MCF 10A (cell line): ENCODE data around the gene HCAR2. TPM values are rescaled to one million over a fixed set of nuclear protein-coding genes. Genes with fewer than 3 reads are reported as not detected.
A peak's percentile ranks its signal among the peaks of the same experiment; 100 is the strongest.
"Not testable (repeated sequence)": the region's sequence is repeated elsewhere in the genome, so short reads cannot be mapped to it uniquely, and the experiment has no call there.

Source experiments
- BruUV-seq: library from RNA; stranded (reverse); fragments of 400-500 nt; replicated peaks from 2 replicates; lab custom pipeline; 2021; lab: Mats Ljungman, UMichigan
- CTCF ChIA-PET: fragments of 300-600 bp; sonication (Branson Sonifier 250); formaldehyde crosslinking; extraction: SDS; loops from one replicate; lab custom pipeline; 2021; ENCODE audit warnings: antibody characterized with exemption, inconsistent platforms; lab: Yijun Ruan, JAX
- POLR2A ChIA-PET: fragments of 300-600, 350-650 bp; sonication (Branson Sonifier 250); formaldehyde crosslinking; extraction: SDS; loops from one replicate; lab custom pipeline; 2020; ENCODE audit warnings: antibody characterized with exemption, inconsistent platforms; lab: Yijun Ruan, JAX
- DNase-seq: peaks from one replicate; pipeline ENCODE4 v3.0.0-alpha.2; 2018; ENCODE audit not compliant: unreplicated experiment
- H3K27ac Mint-ChIP-seq: one replicate; pipeline ENCODE4 v1.8.0; 2022; ENCODE audit warnings: mild to moderate bottlenecking, low read depth, mixed read lengths; ENCODE audit not compliant: unreplicated experiment
- H3K27me3 Mint-ChIP-seq: one replicate; pipeline ENCODE4 v1.8.0; 2022; ENCODE audit warnings: mixed read lengths; ENCODE audit not compliant: insufficient read depth, unreplicated experiment
- H3K36me3 Mint-ChIP-seq: one replicate; pipeline ENCODE4 v1.8.0; 2022; ENCODE audit warnings: mild to moderate bottlenecking, moderate library complexity, mixed read lengths; ENCODE audit not compliant: insufficient read depth, unreplicated experiment
- H3K4me1 Mint-ChIP-seq: one replicate; pipeline ENCODE4 v1.8.0; 2022; ENCODE audit warnings: mixed read lengths; ENCODE audit not compliant: insufficient read depth, unreplicated experiment
- H3K4me3 Mint-ChIP-seq: one replicate; pipeline ENCODE4 v1.8.0; 2022; ENCODE audit warnings: mild to moderate bottlenecking, moderate library complexity, mixed read lengths; ENCODE audit not compliant: unreplicated experiment
- H3K9me3 Mint-ChIP-seq: one replicate; pipeline ENCODE4 v1.8.0; 2022; ENCODE audit warnings: mixed read lengths; ENCODE audit not compliant: unreplicated experiment
- intact Hi-C: fragments of 100-400 bp; cut with micrococcal nuclease; formaldehyde crosslinking; loops from 2 replicates; pipeline ENCODE4 v1.14.1; 2022
- total RNA-seq: library from RNA; stranded (reverse); gene quantifications from 2 replicates; pipeline ENCODE4 v1.2.3, GENCODE V29; 2022
- TF ChIP-seq, protein P1 (sequence below): fragments of 200-600 bp; IDR thresholded peaks from one replicate; pipeline ENCODE4 v1.8.0; 2022; ENCODE audit warnings: antibody characterized with exemption, mild to moderate bottlenecking; ENCODE audit not compliant: unreplicated experiment

Gene HCAR2
- total RNA-seq, 1 experiment from 2014 or later: 0.19 TPM

DNA sequence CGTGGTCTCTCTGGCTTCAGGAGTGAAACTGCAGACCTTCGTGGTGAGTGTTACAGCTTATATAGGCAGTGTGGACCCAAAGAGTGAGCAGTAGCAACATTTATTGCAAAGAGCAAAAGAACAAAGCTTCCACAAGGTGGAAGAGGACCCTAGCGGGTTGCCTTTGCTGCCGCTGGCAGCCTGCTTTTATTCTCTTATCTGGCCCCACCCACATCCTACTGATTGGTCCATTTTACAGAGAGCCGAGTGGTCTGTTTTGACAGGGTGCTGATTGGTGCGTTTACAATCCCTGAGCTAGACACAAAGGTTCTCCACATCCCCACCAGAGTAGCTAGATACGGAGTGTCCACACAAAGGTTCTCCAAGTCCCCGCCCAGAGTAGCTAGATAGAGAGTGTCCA, 27.1 kb downstream of the HCAR2 start:
- intact Hi-C loops, DNase-seq, H3K27me3 Mint-ChIP-seq, H3K4me3 Mint-ChIP-seq, H3K4me1 Mint-ChIP-seq, H3K36me3 Mint-ChIP-seq, BruUV-seq, H3K27ac Mint-ChIP-seq, H3K9me3 Mint-ChIP-seq: not testable (repeated sequence)
- CTCF ChIA-PET: interaction anchor here (0.7 kb wide), 1 partner anchor 38 kb away, joined by 3 read pairs; no protein-coding TSS in a partner anchor
- POLR2A ChIA-PET: interaction anchor here (1.4 kb wide), 1 partner anchor 38 kb away, joined by 4 read pairs; no protein-coding TSS in a partner anchor

- Mint-ChIP-seq H3K4me1 (peaks cover 8% of the 10 kb centered on the region), H3K9me3 (no peaks in the 10 kb centered on the region), H3K4me3 (no peak overlapping the region), H3K27ac (no peak overlapping the region), H3K27me3 (no peaks in the 10 kb centered on the region), H3K36me3 (peaks cover 5% of the 10 kb centered on the region)
- no TSS peak for BruUV-seq
- DNase-seq: no peak
- CTCF ChIA-PET: no interaction called here
- POLR2A ChIA-PET: no interaction called here
- intact Hi-C loops: no loop called here
- TF ChIP-seq, protein P1, sequence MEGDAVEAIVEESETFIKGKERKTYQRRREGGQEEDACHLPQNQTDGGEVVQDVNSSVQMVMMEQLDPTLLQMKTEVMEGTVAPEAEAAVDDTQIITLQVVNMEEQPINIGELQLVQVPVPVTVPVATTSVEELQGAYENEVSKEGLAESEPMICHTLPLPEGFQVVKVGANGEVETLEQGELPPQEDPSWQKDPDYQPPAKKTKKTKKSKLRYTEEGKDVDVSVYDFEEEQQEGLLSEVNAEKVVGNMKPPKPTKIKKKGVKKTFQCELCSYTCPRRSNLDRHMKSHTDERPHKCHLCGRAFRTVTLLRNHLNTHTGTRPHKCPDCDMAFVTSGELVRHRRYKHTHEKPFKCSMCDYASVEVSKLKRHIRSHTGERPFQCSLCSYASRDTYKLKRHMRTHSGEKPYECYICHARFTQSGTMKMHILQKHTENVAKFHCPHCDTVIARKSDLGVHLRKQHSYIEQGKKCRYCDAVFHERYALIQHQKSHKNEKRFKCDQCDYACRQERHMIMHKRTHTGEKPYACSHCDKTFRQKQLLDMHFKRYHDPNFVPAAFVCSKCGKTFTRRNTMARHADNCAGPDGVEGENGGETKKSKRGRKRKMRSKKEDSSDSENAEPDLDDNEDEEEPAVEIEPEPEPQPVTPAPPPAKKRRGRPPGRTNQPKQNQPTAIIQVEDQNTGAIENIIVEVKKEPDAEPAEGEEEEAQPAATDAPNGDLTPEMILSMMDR: no peak
Measured at GRCh38 chr12:122672515-122672914, 30.6 kb downstream of the HCAR2 start.

DNA sequence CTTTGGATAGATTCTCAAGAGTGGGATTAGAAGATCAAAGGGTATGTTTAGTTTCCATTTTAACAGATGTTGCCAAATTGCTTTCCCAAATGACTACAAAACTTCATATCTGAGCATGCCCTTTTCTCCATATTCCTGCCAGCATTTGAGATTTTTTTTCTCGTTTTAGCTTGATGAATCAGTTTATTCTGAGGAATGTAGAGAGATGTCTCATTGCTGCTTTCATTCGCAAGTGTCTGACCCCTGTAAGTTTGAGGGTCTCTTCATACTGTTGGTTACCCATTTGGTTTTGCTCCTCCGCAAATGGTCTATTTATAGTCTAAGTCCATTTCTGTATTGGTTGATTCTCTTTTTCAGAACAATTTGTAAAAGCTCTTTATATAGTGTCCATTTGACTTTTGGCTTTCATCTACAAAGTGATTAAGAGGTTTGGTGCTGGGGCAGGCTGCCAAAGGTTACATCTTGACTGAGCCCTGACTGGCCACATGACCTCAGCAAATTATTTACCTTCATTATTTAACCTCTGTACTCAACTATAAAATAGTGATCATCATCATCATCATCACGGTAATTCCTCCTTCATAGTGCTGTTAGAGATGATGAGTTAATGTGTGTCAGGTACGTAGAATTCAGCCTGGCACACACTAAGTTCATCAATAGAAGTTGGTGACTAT, 33.6 kb downstream of the HCAR2 start:
- no peak overlapping the region for H3K27ac Mint-ChIP-seq
- no peaks in the 10 kb centered on the region for H3K27me3 Mint-ChIP-seq
- CTCF ChIA-PET: no interaction called here
- no peak overlapping the region for H3K4me3 Mint-ChIP-seq
- peak; percentile 45 for DNase-seq
- H3K36me3 Mint-ChIP-seq: peaks cover 5% of the 10 kb centered on the region
- no TSS peak for BruUV-seq
- TF ChIP-seq, protein P1: no peak
- intact Hi-C loops: no loop called here
- POLR2A ChIA-PET: interaction anchor here (1.1 to 3.1 kb wide), 4 partner anchors 10 to 83 kb away, joined by 4 to 11 read pairs (median 6); partner anchors contain the start of gene DENR
- no peaks in the 10 kb centered on the region for H3K9me3 Mint-ChIP-seq
- H3K4me1 Mint-ChIP-seq: peaks cover 8% of the 10 kb centered on the region

- H3K36me3 Mint-ChIP-seq: peaks cover under 1% of the 10 kb centered on the region
- peaks cover 8% of the 10 kb centered on the region for H3K4me1 Mint-ChIP-seq
- no peak overlapping the region for H3K27ac Mint-ChIP-seq
- ChIA-PET CTCF (interaction anchor here (0.6 kb wide), 1 partner anchor 58 kb away, joined by 3 read pairs; no protein-coding TSS in a partner anchor), POLR2A (interaction anchor here (1.1 kb wide), 1 partner anchor 27 kb away, joined by 4 read pairs; no protein-coding TSS in a partner anchor)
- H3K4me3 Mint-ChIP-seq: no peak overlapping the region
- TF ChIP-seq, protein P1: no peak
- H3K27me3 Mint-ChIP-seq: no peaks in the 10 kb centered on the region
- no peaks in the 10 kb centered on the region for H3K9me3 Mint-ChIP-seq
- DNase-seq: no peak
- intact Hi-C loops: no loop called here
- no TSS peak for BruUV-seq
Measured at GRCh38 chr12:122668268-122668667, 34.9 kb downstream of the HCAR2 start.
